ENCODE measurements around the gene PDCL3.

The PDCL3 gene

GRCh38 chr2:100554798-100555407 lies 7.9 kb upstream of the PDCL3 start:
- intact Hi-C loops (cut with DNase I), result no loop called here
- peak in 1 of 42 donors; percentile 21 for DNase-seq

GRCh38 chr2:100556746-100557145 lies 6.0 kb upstream of the PDCL3 start:
- intact Hi-C loops (cut with DNase I), result no loop called here
- no peak for DNase-seq

GRCh38 chr2:100560216-100560830 lies 2.5 kb upstream of the PDCL3 start:
- intact Hi-C loops (cut with DNase I), result loop anchor here (5.0 kb wide), 1 partner anchor 148 kb away; no protein-coding TSS in a partner anchor
- DNase-seq, result no peak

GRCh38 chr2:100561191-100561590 lies 1.6 kb upstream of the PDCL3 start:
- no peak for DNase-seq
- intact Hi-C loops (cut with DNase I), result loop anchor here (5.0 kb wide), 1 partner anchor 149 kb away; no protein-coding TSS in a partner anchor

- peak in 2 of 42 donors; percentile 1 to 10 for DNase-seq
- intact Hi-C loops (cut with DNase I), result loop anchor here (2.0 to 5.0 kb wide), 2 partner anchors 137 to 151 kb away; no protein-coding TSS in a partner anchor
These were observed 834 bp downstream of the PDCL3 start for GRCh38 chr2:100563407-100564247.

- DNase-seq, result no peak
- intact Hi-C loops (cut with DNase I), result no loop called here
These were observed 6.2 kb downstream of the PDCL3 start for GRCh38 chr2:100568989-100569388.

GRCh38 chr2:100571668-100572067 lies 8.9 kb downstream of the PDCL3 start:
- no peak for DNase-seq
- intact Hi-C loops (cut with DNase I), result no loop called here

- intact Hi-C loops (cut with DNase I), result no loop called here
- DNase-seq, result peak in 31 of 42 donors; percentile 12 to 78 (median 43)
These were observed 15.0 kb downstream of the PDCL3 start for GRCh38 chr2:100577777-100578176.

- DNase-seq, result peak in 7 of 42 donors; percentile 13 to 42 (median 23)
- intact Hi-C loops (cut with DNase I), result no loop called here
These were observed 17.8 kb downstream of the PDCL3 start for GRCh38 chr2:100580367-100581276.

- no peak for DNase-seq
- intact Hi-C loops (cut with DNase I), result no loop called here
These were observed 18.5 kb downstream of the PDCL3 start for GRCh38 chr2:100581277-100581612.

GRCh38 chr2:100584816-100585215 lies 22.0 kb downstream of the PDCL3 start:
- no peak for DNase-seq
- intact Hi-C loops (cut with DNase I), result no loop called here

GRCh38 chr2:100588071-100588786 lies 25.4 kb downstream of the PDCL3 start:
- intact Hi-C loops (cut with DNase I), result no loop called here
- peak in 1 of 42 donors; percentile 15 for DNase-seq

GRCh38 chr2:100589527-100589926 lies 26.7 kb downstream of the PDCL3 start:
- DNase-seq, result peak in 3 of 42 donors; percentile 10 to 18 (median 13)
- intact Hi-C loops (cut with DNase I), result no loop called here

- intact Hi-C loops (cut with DNase I), result no loop called here
These were observed 29.4 kb downstream of the PDCL3 start for GRCh38 chr2:100592226-100592625.

GRCh38 chr2:100596465-100596864 lies 33.7 kb downstream of the PDCL3 start:
- DNase-seq, result peak in 1 of 42 donors; percentile 39
- intact Hi-C loops (cut with DNase I), result no loop called here

More at GRCh38 chr2:100592226-100592625, 29.4 kb downstream of the PDCL3 start:
- DNase-seq, result no peak

GRCh38 chr2:100599566-100599965 lies 36.8 kb downstream of the PDCL3 start:
- DNase-seq, result no peak
- intact Hi-C loops (cut with DNase I), result no loop called here

- peak in 1 of 42 donors; percentile 8 for DNase-seq
- intact Hi-C loops (cut with DNase I), result loop anchor here (10.0 kb wide), 1 partner anchor 553 kb away; the partner anchor contains the start of gene TBC1D8
These were observed 38.9 kb downstream of the PDCL3 start for GRCh38 chr2:100601661-100602060.

- intact Hi-C loops (cut with DNase I), result loop anchor here (10.0 kb wide), 1 partner anchor 551 kb away; the partner anchor contains the start of gene TBC1D8
- DNase-seq, result peak in 1 of 42 donors; percentile 28
These were observed 40.6 kb downstream of the PDCL3 start for GRCh38 chr2:100603414-100603813.

Data from head of caudate nucleus (tissue), 42 donors.